Karpas-422 (cell line): ENCODE data around the gene ADARB1. TPM values are rescaled to one million over a fixed set of nuclear protein-coding genes. Genes with fewer than 3 reads are reported as not detected.

Experiments
- DNase-seq: peaks from one replicate; pipeline ENCODE4 v3.0.0-alpha.2; 2015
- H2AFZ ChIP-seq: fragments of 200-600 bp; sonication (generic); 2 replicates; pipeline ENCODE4 v1.6.1; 2014; ENCODE audit warnings: antibody characterized with exemption, low read length, mixed read lengths
- H3K27ac ChIP-seq: fragments of 200-600 bp; sonication (generic); 2 replicates; pipeline ENCODE4 v1.5.1; 2014; ENCODE audit warnings: mild to moderate bottlenecking, low read length, moderate library complexity
- H3K27me3 ChIP-seq: fragments of 200-600 bp; sonication (generic); 2 replicates; pipeline ENCODE4 v1.6.1; 2014; ENCODE audit warnings: low read length, mixed read lengths
- H3K36me3 ChIP-seq: fragments of 200-600 bp; sonication (generic); 2 replicates; pipeline ENCODE4 v1.6.1; 2014; ENCODE audit warnings: low read length, mixed read lengths; ENCODE audit not compliant: insufficient read depth
- H3K4me1 ChIP-seq: fragments of 200-600 bp; sonication (generic); 2 replicates; pipeline ENCODE4 v1.6.1; 2014; ENCODE audit warnings: mild to moderate bottlenecking, low read length, mixed read lengths
- H3K4me2 ChIP-seq: fragments of 200-600 bp; sonication (generic); 2 replicates; pipeline ENCODE4 v1.6.1; 2014; ENCODE audit warnings: low read length, low read depth, mild to moderate bottlenecking; ENCODE audit not compliant: poor library complexity, severe bottlenecking
- H3K4me3 ChIP-seq: fragments of 200-600 bp; sonication (generic); 2 replicates; pipeline ENCODE4 v1.5.1; 2014; ENCODE audit warnings: mild to moderate bottlenecking, antibody characterized with exemption, low read length, mixed read lengths
- H3K79me2 ChIP-seq: fragments of 200-600 bp; sonication (generic); 2 replicates; pipeline ENCODE4 v1.6.1; 2014; ENCODE audit warnings: mild to moderate bottlenecking, low read length, mixed read lengths
- H3K9ac ChIP-seq: fragments of 200-600 bp; sonication (generic); 2 replicates; pipeline ENCODE4 v1.6.0; 2014; ENCODE audit warnings: low read length
- H3K9me2 ChIP-seq: fragments of 200-600 bp; sonication (generic), shearing (Covaris generic); replicated peaks from 2 replicates; pipeline ENCODE4 v1.6.0; 2014; ENCODE audit warnings: mild to moderate bottlenecking, low read length, moderate library complexity; ENCODE audit not compliant: insufficient read depth
- H3K9me3 ChIP-seq: fragments of 300-700, 200-600 bp; sonication (generic); 2 replicates; pipeline ENCODE4 v1.6.1; 2014; ENCODE audit warnings: low read length, mixed read lengths
- H4K20me1 ChIP-seq: fragments of 200-600 bp; sonication (generic); 2 replicates; pipeline ENCODE4 v1.6.1; 2014; ENCODE audit warnings: mild to moderate bottlenecking, antibody characterized with exemption, low read length, low read depth; ENCODE audit not compliant: insufficient read depth
- total RNA-seq: library from RNA; depleted of rRNA; stranded (reverse); fragments of >200 nt; shearing (Covaris generic); gene quantifications from 2 replicates; pipeline ENCODE4 v1.2.3, GENCODE V29; 2014; ENCODE audit warnings: low replicate concordance

The ADARB1 gene
- total RNA-seq, 1 experiment from 2014 or later = 2.0 TPM

DNA sequence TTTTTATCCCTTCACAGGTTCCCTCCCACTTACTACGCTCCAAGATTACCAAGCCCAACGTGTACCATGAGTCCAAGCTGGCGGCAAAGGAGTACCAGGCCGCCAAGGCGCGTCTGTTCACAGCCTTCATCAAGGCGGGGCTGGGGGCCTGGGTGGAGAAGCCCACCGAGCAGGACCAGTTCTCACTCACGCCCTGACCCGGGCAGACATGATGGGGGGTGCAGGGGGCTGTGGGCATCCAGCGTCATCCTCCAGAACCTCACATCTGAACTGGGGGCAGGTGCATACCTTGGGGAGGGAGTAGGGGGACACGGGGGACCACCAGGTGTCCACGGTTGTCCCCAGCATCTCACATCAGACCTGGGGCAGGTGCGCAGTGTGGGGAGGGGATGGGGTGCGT, 147.6 kb downstream of the ADARB1 start:
- H3K4me1 ChIP-seq = no peaks in the 10 kb centered on the region
- no peak overlapping the region for H2AFZ ChIP-seq
- no peaks in the 10 kb centered on the region for H3K9me2 ChIP-seq
- H4K20me1 ChIP-seq = no peaks in the 10 kb centered on the region
- no peak overlapping the region for H3K4me2 ChIP-seq
- H3K9me3 ChIP-seq = peaks cover 3% of the 10 kb centered on the region; the same call in 1 of the 2 replicates
- no peak overlapping the region for H3K27ac ChIP-seq
- no peaks in the 10 kb centered on the region for H3K27me3 ChIP-seq
- H3K36me3 ChIP-seq = no peaks in the 10 kb centered on the region
- H3K79me2 ChIP-seq = no peaks in the 10 kb centered on the region
- no peak overlapping the region for H3K4me3 ChIP-seq
- DNase-seq = peak; percentile 4
- H3K9ac ChIP-seq = no peak overlapping the region

DNA sequence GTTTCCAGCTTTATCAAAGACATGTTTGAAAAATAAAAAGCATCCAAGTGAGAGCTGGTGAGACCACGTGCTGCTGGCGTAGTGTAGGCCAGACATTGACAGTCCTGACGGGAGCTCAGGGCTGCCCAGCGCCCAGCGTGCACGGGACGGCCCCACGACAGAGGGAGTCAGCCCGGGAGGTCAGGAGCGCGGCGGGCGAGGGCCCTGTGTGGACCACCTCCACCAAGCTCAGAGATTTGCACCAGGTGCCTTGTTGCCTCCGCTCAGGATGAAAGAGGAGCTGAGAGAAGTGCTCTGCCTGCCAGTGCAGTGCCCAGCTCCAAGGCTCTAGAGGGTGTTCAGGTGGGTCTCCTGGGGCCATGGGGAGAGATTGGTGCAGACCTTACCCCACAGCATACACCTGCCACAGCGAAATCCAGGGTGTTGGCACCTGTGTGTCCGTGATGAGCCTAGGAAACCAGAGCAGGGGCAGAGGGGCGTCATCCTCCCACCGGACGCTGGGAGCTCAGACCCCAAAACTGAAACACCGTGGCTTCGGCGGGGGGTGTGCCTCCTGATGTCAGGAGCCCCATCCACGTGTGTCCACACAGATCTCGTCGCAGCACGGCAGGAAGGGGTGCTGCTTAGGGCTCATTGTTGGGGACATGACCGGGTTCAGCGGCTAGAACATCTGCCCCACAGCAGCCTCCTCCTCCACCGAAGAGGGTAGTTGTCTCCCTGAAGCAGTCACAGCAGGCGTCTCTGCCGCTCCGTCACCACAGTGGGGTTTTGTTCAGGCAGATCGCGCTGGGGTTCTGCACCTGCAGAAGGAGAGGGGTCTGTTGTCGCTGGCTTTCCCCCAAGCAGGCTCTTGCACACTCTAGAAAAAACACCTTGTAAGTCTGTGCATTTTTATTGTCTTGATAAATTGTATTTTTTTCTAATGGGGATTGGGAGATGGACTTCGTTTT, 149.1 kb downstream of the ADARB1 start:
- H3K27ac ChIP-seq = no peak overlapping the region
- no peak overlapping the region for H3K4me2 ChIP-seq
- no peak overlapping the region for H3K9ac ChIP-seq
- H3K27me3 ChIP-seq = no peaks in the 10 kb centered on the region
- H3K9me2 ChIP-seq = no peaks in the 10 kb centered on the region
- no peaks in the 10 kb centered on the region for H3K79me2 ChIP-seq
- H3K36me3 ChIP-seq = no peaks in the 10 kb centered on the region
- no peak for DNase-seq
- H3K4me3 ChIP-seq = no peak overlapping the region
- H2AFZ ChIP-seq = no peak overlapping the region
- no peaks in the 10 kb centered on the region for H4K20me1 ChIP-seq
- no peaks in the 10 kb centered on the region for H3K9me3 ChIP-seq
- H3K4me1 ChIP-seq = no peaks in the 10 kb centered on the region

DNA sequence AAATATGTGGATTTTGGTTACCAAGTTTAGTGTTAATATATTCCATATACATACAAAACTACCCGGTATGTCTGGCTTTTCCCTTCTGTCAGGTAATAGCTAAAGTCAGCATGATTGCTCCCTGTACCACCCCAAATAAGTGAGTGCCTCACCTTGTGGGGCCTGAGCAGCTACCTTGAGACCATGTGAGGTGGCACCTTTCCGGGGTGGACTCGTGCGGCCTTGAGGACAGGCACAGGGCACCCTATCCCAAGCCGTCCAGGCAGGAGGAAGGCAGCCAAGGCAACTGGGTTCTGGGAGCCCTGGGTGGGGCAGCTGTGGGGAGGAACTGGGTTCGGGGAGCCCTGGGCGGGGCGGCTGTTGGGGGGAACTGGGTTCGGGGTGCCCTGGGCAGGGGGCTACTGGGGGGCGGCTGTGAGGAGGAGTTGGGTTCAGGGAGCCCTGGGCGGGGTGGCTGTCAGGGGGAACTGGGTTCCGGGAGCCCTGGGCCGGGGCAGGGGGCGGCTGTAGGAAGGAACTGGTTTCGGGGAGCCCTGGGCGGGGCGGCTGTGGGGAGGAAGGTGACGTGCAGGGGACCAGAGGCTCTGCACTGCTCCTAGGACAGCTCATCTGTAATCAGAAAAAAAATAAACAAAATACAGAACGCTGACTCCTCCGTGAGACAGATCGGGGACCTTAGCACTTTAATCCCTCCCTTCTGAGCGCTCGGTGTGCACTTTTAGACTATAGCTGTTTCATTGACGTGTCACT, 150.0 kb downstream of the ADARB1 start:
- H3K4me1 ChIP-seq = no peaks in the 10 kb centered on the region

DNA sequence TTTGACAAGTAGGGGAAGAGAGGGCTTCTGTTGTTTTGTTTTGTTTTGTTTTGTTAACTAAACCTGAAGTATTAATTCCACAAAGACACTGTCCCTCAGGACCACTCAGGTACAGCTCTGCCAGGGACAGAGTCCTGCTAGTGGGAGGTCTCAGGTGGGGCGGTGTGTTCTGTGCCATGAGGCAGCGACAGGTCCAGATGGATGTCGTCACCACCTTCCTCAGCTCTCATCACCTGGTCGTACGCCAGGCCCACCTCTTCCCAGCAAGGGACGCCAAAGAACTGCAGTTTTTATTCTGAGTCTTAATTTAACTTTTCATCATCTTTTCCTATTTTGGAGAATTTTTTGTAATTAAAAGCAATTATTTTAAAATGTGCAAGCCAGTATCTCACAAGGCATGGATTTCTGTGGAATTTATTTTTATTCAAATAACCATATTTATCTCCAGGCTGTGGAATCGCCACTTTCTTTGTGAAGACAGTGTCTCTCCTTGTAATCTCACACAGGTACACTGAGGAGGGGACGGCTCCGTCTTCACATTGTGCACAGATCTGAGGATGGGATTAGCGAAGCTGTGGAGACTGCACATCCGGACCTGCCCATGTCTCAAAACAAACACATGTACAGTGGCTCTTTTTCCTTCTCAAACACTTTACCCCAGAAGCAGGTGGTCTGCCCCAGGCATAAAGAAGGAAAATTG, 150.8 kb downstream of the ADARB1 start:
- DNase-seq = no peak
- Histone ChIP-seq H3K36me3 (no peaks in the 10 kb centered on the region), H3K4me1 (no peaks in the 10 kb centered on the region), H3K27ac (no peak overlapping the region), H3K79me2 (no peaks in the 10 kb centered on the region), H4K20me1 (no peaks in the 10 kb centered on the region), H3K9ac (no peak overlapping the region), H3K4me2 (no peak overlapping the region), H3K27me3 (no peaks in the 10 kb centered on the region), H3K4me3 (no peak overlapping the region), H2AFZ (no peak overlapping the region), H3K9me2 (no peaks in the 10 kb centered on the region), H3K9me3 (no peaks in the 10 kb centered on the region)

More for the DNA sequence above, 150.0 kb downstream of the ADARB1 start:
- H3K27me3 ChIP-seq = no peaks in the 10 kb centered on the region
- H3K4me2 ChIP-seq = no peak overlapping the region
- no peak overlapping the region for H3K27ac ChIP-seq
- H3K79me2 ChIP-seq = no peaks in the 10 kb centered on the region
- no peaks in the 10 kb centered on the region for H3K9me3 ChIP-seq
- DNase-seq = no peak
- H3K4me3 ChIP-seq = no peak overlapping the region
- H4K20me1 ChIP-seq = no peaks in the 10 kb centered on the region
- H2AFZ ChIP-seq = no peak overlapping the region
- no peaks in the 10 kb centered on the region for H3K36me3 ChIP-seq
- no peak overlapping the region for H3K9ac ChIP-seq
- H3K9me2 ChIP-seq = no peaks in the 10 kb centered on the region

DNA sequence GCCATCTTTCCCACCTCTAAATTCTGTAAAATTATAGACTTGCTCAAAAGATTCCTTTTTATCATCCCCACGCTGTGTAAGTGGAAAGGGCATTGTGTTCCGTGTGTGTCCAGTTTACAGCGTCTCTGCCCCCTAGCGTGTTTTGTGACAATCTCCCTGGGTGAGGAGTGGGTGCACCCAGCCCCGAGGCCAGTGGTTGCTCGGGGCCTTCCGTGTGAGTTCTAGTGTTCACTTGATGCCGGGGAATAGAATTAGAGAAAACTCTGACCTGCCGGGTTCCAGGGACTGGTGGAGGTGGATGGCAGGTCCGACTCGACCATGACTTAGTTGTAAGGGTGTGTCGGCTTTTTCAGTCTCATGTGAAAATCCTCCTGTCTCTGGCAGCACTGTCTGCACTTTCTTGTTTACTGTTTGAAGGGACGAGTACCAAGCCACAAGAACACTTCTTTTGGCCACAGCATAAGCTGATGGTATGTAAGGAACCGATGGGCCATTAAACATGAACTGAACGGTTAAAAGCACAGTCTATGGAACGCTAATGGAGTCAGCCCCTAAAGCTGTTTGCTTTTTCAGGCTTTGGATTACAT, 151.5 kb downstream of the ADARB1 start:
- Histone ChIP-seq H4K20me1 (no peaks in the 10 kb centered on the region), H3K4me1 (no peaks in the 10 kb centered on the region), H2AFZ (no peak overlapping the region), H3K9me2 (no peaks in the 10 kb centered on the region), H3K27ac (no peak overlapping the region), H3K27me3 (no peaks in the 10 kb centered on the region), H3K4me2 (no peak overlapping the region), H3K4me3 (no peak overlapping the region), H3K79me2 (no peaks in the 10 kb centered on the region), H3K9me3 (no peaks in the 10 kb centered on the region), H3K36me3 (no peaks in the 10 kb centered on the region), H3K9ac (no peak overlapping the region)
- peak; percentile 31 for DNase-seq

DNA sequence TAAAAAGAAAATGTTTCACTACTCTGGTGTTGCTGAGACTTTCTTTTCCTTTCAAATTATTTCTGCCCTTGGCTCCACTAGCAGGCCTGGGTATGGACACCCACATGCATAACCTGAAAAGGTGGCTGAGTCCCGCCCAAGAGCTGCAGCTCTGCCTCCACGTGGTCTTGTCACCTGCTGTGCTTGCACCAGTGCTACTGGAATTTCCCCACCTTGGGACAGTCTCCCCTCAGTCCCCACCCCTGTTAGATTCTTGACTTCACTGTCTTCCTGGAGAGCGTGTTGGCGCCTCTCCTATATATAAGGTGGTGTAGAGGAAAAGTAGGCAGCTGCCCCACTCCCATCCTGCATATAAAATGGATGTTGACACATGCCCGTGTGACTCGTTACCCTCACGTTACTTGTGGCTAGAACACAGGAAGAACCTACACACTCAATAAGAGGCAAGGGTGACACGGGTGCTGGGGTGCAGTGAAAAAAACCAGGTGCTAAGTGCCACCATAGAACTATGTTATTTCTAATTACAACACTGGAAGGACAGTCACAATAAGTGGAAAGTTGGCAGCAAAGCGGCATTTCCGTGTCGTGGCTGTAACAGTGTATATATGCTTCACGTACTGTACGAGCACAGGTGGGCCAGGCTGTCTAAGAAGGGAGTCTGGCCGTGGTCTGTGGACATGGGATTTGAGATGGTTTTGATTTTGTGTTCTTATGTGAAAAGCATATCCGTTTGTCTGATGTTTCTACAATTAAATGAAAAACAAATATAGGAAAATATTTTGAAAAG, 152.4 kb downstream of the ADARB1 start:
- Histone ChIP-seq H2AFZ (no peak overlapping the region), H3K4me1 (no peaks in the 10 kb centered on the region), H3K4me3 (no peak overlapping the region), H3K36me3 (no peaks in the 10 kb centered on the region), H4K20me1 (no peaks in the 10 kb centered on the region), H3K9me2 (no peaks in the 10 kb centered on the region), H3K79me2 (no peaks in the 10 kb centered on the region), H3K9ac (no peak overlapping the region), H3K27ac (no peak overlapping the region), H3K27me3 (no peaks in the 10 kb centered on the region), H3K9me3 (no peaks in the 10 kb centered on the region), H3K4me2 (no peak overlapping the region)
- DNase-seq = no peak

DNA sequence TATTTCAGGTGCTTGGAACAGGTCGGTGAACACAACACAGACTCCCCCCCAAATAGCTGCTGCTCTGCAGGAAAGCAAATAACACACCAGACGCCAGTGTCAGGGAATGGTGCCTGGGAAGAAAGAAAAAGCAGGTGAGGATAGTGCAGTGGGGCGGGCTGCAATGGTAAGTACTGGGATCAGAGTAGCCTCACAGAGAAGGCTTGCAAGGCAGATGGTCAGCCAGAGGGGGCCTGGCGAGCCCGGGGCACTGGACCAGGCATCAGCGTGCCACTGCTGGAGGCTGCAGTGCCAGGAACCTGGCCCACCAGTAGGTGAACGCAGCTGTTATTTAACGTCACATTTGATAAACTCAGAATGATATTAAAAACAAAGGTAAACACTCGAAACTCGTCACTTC, 153.4 kb downstream of the ADARB1 start:
- Histone ChIP-seq H3K27me3 (no peaks in the 10 kb centered on the region), H2AFZ (no peak overlapping the region), H3K4me3 (no peak overlapping the region), H3K4me2 (no peak overlapping the region), H3K9me3 (no peaks in the 10 kb centered on the region), H4K20me1 (no peaks in the 10 kb centered on the region), H3K27ac (no peak overlapping the region), H3K9me2 (no peaks in the 10 kb centered on the region), H3K4me1 (no peaks in the 10 kb centered on the region), H3K9ac (no peak overlapping the region), H3K79me2 (no peaks in the 10 kb centered on the region), H3K36me3 (no peaks in the 10 kb centered on the region)
- no peak for DNase-seq
